BLaER1 treated with 17β-estradiol and CSF1 and Interleukin-3, amounts not matched to agents 10 nM and 100 nM (cell line): Measurements from ENCODE around the gene KRTCAP2.
"Not testable (repeated sequence)": the region's sequence is repeated elsewhere in the genome, so short reads cannot be mapped to it uniquely, and the experiment has no call there.

Experiments used
- H3K27ac ChIP-seq, 11 experiments: shearing (Covaris generic); formaldehyde crosslinking; 2 replicates each; pipeline ENCODE4 v1.8.1; 2022
- H3K27me3 ChIP-seq, 11 experiments: shearing (Covaris generic); formaldehyde crosslinking; 2 replicates each; pipeline ENCODE4 v1.8.1; 2022
- H3K36me3 ChIP-seq, 11 experiments: shearing (Covaris generic); formaldehyde crosslinking; 2 replicates each; pipeline ENCODE4 v1.8.1; 2022
- H3K4me1 ChIP-seq, 10 experiments: shearing (Covaris generic); formaldehyde crosslinking; 2 replicates each; pipeline ENCODE4 v1.8.1; 2022
- H3K4me2 ChIP-seq, 11 experiments: shearing (Covaris generic); formaldehyde crosslinking; 2 replicates each; pipeline ENCODE4 v1.8.1; 2022
- H3K4me3 ChIP-seq, 10 experiments: shearing (Covaris generic); formaldehyde crosslinking; 2 replicates each; pipeline ENCODE4 v1.8.1; 2022
- H3K9ac ChIP-seq, 11 experiments: shearing (Covaris generic); formaldehyde crosslinking; 2 replicates each; pipeline ENCODE4 v1.8.1; 2022
- H3K9me3 ChIP-seq, 11 experiments: shearing (Covaris generic); formaldehyde crosslinking; replicated peaks in 1 of 11; 2 replicates each; pipeline ENCODE4 v1.8.1; 2022
- H4K20me1 ChIP-seq, 11 experiments: shearing (Covaris generic); formaldehyde crosslinking; 2 replicates each; pipeline ENCODE4 v1.8.1; 2022
- Cebpa-rat ChIP-seq, 11 experiments: shearing (Covaris generic); IDR thresholded peaks; 2 replicates each; pipeline ENCODE4 v1.8.1; 2022

Gene KRTCAP2

DNA sequence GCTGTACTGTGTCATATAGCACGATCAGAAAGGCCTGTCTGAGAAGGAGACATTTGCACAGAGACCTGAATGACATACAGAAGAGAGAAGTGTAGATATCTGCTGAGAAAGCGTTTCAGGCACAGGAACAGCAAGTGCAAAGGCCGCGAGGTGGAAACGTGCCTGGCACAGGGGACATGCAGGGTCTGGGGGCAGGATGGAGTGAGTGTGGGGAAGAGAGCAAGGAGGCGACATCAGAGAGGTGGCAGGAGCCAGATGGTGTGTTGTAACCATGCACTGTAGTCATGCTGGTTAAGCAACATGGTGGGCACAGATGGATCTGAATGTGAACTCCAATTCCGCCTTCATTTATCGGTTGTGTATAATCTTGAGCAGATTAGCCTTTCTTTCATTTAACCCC is 13.0 kb downstream of the KRTCAP2 start:
- no peak overlapping the region for H3K9ac ChIP-seq
- no peak overlapping the region for H3K4me3 ChIP-seq
- no peak overlapping the region for H3K4me2 ChIP-seq
- H3K4me1 ChIP-seq, result peaks cover under 1 to 12% (median 3%) of the 10 kb centered on the region in 10 experiments; a peak in 16 of 20 replicates
- no peak overlapping the region for H3K27ac ChIP-seq
- H3K27me3 ChIP-seq, result no peaks in the 10 kb centered on the region
- no peak for TF ChIP-seq Cebpa-rat (IDR thresholded peaks at IDR 0.05)
- no peaks in the 10 kb centered on the region for H4K20me1 ChIP-seq
- peaks cover 6 to 11% (median 9%) of the 10 kb centered on the region in 11 experiments; a peak in 13 of 22 replicates for H3K9me3 ChIP-seq
- H3K36me3 ChIP-seq, result no peaks in the 10 kb centered on the region

DNA sequence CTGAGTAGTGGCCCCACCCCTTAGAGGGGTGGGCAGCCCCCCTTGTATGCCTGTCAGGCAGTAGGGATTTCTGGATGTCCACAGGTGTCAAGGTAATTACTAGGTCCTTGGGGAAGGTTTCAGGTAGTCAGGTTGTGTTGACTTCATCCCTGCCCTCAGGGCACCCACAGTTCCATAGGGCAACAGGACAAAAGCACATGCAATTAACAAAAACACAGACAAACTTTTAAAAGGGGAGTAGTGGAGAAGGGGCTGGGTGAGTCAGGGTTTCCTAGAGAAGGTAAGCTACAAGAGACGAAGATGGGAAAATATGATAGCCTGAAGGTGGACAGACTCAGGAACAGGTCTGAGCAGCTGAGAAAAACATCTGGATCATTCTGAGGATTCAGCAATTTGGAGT is 14.1 kb downstream of the KRTCAP2 start:
- Histone ChIP-seq H3K4me3 (no peak overlapping the region), H3K9me3 (peaks cover 0 to 2% (median 0%) of the 10 kb centered on the region in 11 experiments; a peak in 3 of 22 replicates), H3K36me3 (no peaks in the 10 kb centered on the region), H3K4me1 (peaks cover 0 to 12% (median 0%) of the 10 kb centered on the region in 10 experiments; a peak in 6 of 20 replicates), H3K27me3 (no peaks in the 10 kb centered on the region), H3K4me2 (no peak overlapping the region), H3K9ac (no peak overlapping the region), H4K20me1 (no peaks in the 10 kb centered on the region), H3K27ac (no peak overlapping the region)
- no peak for TF ChIP-seq Cebpa-rat (IDR thresholded peaks at IDR 0.05)

DNA sequence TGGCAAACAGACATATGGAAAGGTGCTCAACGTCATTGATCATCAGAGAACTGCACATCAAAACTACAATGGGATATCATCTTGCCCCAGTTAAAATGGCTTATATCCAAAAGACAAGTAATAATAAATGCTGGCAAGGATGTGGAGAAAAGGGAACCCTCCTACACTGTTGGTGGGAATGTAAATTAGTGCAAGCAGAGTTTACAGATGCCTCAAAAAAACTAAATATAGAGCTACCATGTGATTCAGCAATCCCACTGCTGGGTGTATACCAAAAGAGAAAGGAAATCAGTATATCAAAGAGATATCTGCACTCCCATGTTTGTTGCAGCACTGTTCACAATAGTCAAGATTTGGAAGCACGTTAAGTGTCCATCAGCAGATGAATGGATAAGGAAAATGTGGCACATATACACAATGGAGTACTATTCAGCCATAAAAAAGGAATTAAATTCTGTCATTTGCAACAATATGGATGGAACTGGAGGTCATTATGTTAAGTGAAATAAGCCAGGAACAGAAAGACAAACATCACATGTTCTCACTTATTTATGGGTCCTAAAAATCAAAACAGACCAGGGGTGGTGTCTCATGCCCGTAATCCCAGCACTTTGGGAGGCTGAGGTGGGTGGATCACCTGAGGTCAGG is 17.0 kb downstream of the KRTCAP2 start:
- H3K27me3 ChIP-seq, H3K27ac ChIP-seq: not testable (repeated sequence)

DNA sequence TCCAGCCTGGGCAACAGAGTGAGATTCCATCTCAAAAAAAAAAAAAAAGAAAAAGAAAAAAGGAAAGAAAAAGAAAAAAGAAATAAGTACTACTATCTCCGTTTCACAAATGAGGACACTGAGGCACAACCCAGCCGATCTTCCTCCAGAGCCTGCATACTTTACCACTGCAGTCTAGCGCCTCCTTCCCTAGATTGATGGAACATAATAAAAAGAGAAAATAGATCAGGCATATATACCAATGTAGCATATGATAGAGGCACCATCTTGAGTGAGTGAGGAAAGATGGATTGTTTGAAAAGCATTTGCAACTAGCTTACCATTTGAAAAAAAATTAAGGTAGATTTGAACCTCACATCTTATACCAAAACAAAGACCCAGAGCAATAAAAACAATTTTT is 27.6 kb downstream of the KRTCAP2 start:
- no peak overlapping the region for H3K9ac ChIP-seq
- H3K9me3 ChIP-seq, result peaks cover 0 to 18% (median 0%) of the 10 kb centered on the region in 11 experiments; a peak in 6 of 22 replicates
- H3K4me2 ChIP-seq, result no peak overlapping the region
- no peak for TF ChIP-seq Cebpa-rat (IDR thresholded peaks at IDR 0.05)
- H3K27ac ChIP-seq, result no peak overlapping the region
- peaks cover 0 to 9% (median 5%) of the 10 kb centered on the region in 10 experiments; a peak in 9 of 20 replicates for H3K4me1 ChIP-seq
- no peaks in the 10 kb centered on the region for H3K27me3 ChIP-seq
- no peaks in the 10 kb centered on the region for H4K20me1 ChIP-seq
- H3K36me3 ChIP-seq, result no peaks in the 10 kb centered on the region
- no peak overlapping the region for H3K4me3 ChIP-seq

More for the DNA sequence above, 17.0 kb downstream of the KRTCAP2 start:
- H3K9me3 ChIP-seq, H4K20me1 ChIP-seq, H3K9ac ChIP-seq, H3K36me3 ChIP-seq, H3K4me3 ChIP-seq: not testable (repeated sequence)
- H3K4me2 ChIP-seq, result peak overlapping the region in 2 of 11 experiments; percentile 27 to 34; a peak in 3 of 22 replicates
- H3K4me1 ChIP-seq, result peaks cover 0 to 12% (median 0%) of the 10 kb centered on the region in 10 experiments; a peak in 6 of 20 replicates

GRCh38 chr1:155141749-155142148 is 31.4 kb downstream of the KRTCAP2 start:
- peaks cover 7 to 21% (median 14%) of the 10 kb centered on the region in 11 experiments; a peak in 16 of 22 replicates for H3K36me3 ChIP-seq
- TF ChIP-seq Cebpa-rat (IDR thresholded peaks at IDR 0.05), result no peak
- peaks cover 27 to 37% (median 35%) of the 10 kb centered on the region in 10 experiments for H3K4me1 ChIP-seq
- no peak overlapping the region for H3K9ac ChIP-seq
- no peaks in the 10 kb centered on the region for H3K27me3 ChIP-seq
- no peak overlapping the region for H3K4me3 ChIP-seq
- H3K9me3 ChIP-seq, result peaks cover 0 to 18% (median 0%) of the 10 kb centered on the region in 11 experiments; a peak in 6 of 22 replicates
- H4K20me1 ChIP-seq, result peaks cover 0 to 16% (median 0%) of the 10 kb centered on the region in 11 experiments; a peak in 6 of 22 replicates
- peak overlapping the region in 2 of 11 experiments; percentile 43 to 84; a peak in 3 of 22 replicates for H3K27ac ChIP-seq
- H3K4me2 ChIP-seq, result no peak overlapping the region

- peak overlapping the region; percentile 75 to 89 (median 87); a peak in 21 of 22 replicates for H3K9ac ChIP-seq
- H3K9me3 ChIP-seq, result peaks cover 0 to 18% (median 0%) of the 10 kb centered on the region in 11 experiments; a peak in 6 of 22 replicates
- peak overlapping the region; percentile 81 to 99 (median 95) for H3K4me2 ChIP-seq
- peaks cover 7 to 21% (median 14%) of the 10 kb centered on the region in 11 experiments; a peak in 16 of 22 replicates for H3K36me3 ChIP-seq
- peak overlapping the region in 10 of 11 experiments; percentile 72 to 86 (median 80); a peak in 17 of 22 replicates for H3K27ac ChIP-seq
- H3K27me3 ChIP-seq, result no peaks in the 10 kb centered on the region
- H4K20me1 ChIP-seq, result peaks cover 0 to 16% (median 0%) of the 10 kb centered on the region in 11 experiments; a peak in 6 of 22 replicates
- H3K4me3 ChIP-seq, result peak overlapping the region; percentile 64 to 93 (median 88)
- H3K4me1 ChIP-seq, result peaks cover 29 to 40% (median 37%) of the 10 kb centered on the region in 10 experiments
- no peak for TF ChIP-seq Cebpa-rat (IDR thresholded peaks at IDR 0.05)
These were observed 32.5 kb downstream of the KRTCAP2 start for GRCh38 chr1:155140630-155140953.

- Histone ChIP-seq H3K9ac (peak within 1 kb of the TSS; percentile 75 to 89 (median 87)), H3K27ac (peak within 1 kb of the TSS; percentile 67 to 86 (median 79)), H3K4me2 (peak within 1 kb of the TSS; percentile 81 to 99 (median 95)), H3K9me3 (peaks cover 0 to 18% (median 0%) of the 10 kb centered on the region in 11 experiments; a peak in 6 of 22 replicates), H3K36me3 (peaks cover 7 to 21% (median 14%) of the 10 kb centered on the region in 11 experiments; a peak in 16 of 22 replicates), H3K4me1 (peaks cover 31 to 44% (median 39%) of the 10 kb centered on the region in 10 experiments), H4K20me1 (peaks cover 0 to 16% (median 0%) of the 10 kb centered on the region in 11 experiments; a peak in 6 of 22 replicates), H3K4me3 (peak within 1 kb of the TSS; percentile 64 to 93 (median 88)), H3K27me3 (no peaks in the 10 kb centered on the region)
- no peak for TF ChIP-seq Cebpa-rat (IDR thresholded peaks at IDR 0.05)
These were observed 33.0 kb downstream of the KRTCAP2 start, which contains the start of gene DPM3 for GRCh38 chr1:155139895-155140629. Gene DPM3, minus strand, starts transcription at chr1:155140531. Its CDS starts 291 bp downstream, at chr1:155140240.

DNA sequence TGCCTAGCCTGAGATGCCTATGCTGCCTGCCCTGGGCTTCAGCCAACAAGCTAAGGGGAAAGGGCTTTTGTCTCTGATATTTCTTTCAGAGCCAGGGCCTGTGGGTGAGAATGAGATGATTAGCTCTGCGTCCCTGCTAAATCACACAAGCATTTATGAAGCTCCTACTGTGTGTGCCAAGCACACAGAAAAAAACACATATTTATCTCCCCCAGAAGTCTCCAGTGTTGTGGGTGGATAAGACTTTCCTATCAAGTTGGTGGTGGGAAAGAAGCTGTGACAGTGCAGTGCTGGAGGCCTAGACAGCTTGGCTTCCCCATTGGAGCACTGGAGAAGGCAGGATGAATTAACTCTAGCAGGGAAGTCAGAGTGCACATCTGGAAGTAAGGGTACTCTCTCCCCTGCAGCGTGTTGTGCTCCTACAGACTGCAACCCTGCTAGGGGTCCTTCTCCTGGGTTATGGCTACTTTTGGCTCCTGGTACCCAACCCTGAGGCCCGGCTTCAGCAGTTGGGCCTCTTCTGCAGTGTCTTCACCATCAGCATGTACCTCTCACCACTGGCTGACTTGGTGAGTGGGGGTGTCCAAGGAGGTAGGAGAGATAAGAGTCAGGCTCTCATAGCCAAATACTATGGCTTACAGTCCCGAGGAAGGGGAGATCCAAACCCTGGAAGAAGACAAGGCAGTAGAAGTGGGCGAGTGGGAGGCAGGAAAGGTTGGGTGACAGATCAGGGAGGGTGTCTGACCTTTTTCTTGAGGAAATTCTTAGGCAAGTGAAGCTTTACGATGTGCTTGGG is 35.8 kb downstream of the KRTCAP2 start:
- peaks cover 13 to 45% (median 29%) of the 10 kb centered on the region in 11 experiments for H3K36me3 ChIP-seq
- H4K20me1 ChIP-seq, result peaks cover 0 to 16% (median 0%) of the 10 kb centered on the region in 11 experiments; a peak in 6 of 22 replicates
- peak overlapping the region; percentile 81 to 99 (median 94) for H3K4me2 ChIP-seq
- peak overlapping the region; percentile 79 to 94 (median 88); a peak in 21 of 22 replicates for H3K9ac ChIP-seq
- peak overlapping the region in 10 of 11 experiments; percentile 80 to 97 (median 90); a peak in 20 of 22 replicates for H3K27ac ChIP-seq
- H3K27me3 ChIP-seq, result no peaks in the 10 kb centered on the region
- no peak for TF ChIP-seq Cebpa-rat (IDR thresholded peaks at IDR 0.05)
- H3K4me3 ChIP-seq, result peak overlapping the region; percentile 68 to 81 (median 72)
- H3K4me1 ChIP-seq, result peaks cover 45 to 56% (median 53%) of the 10 kb centered on the region in 10 experiments
- H3K9me3 ChIP-seq, result peaks cover 0 to 16% (median 0%) of the 10 kb centered on the region in 11 experiments; a peak in 6 of 22 replicates
